Stimulated activated CD4-positive, alpha-beta T cell treated with anti-CD3 and anti-CD28 coated beads, Interleukin-2, amount 100 ng/mL, for 4 hours (primary cell): Measurements from ENCODE around the gene LMTK3.

Source experiments
- DNase-seq: peaks from one replicate; pipeline ENCODE4 v3.0.0-alpha.2; 2020; ENCODE audit warnings: low read depth

The LMTK3 gene

DNA sequence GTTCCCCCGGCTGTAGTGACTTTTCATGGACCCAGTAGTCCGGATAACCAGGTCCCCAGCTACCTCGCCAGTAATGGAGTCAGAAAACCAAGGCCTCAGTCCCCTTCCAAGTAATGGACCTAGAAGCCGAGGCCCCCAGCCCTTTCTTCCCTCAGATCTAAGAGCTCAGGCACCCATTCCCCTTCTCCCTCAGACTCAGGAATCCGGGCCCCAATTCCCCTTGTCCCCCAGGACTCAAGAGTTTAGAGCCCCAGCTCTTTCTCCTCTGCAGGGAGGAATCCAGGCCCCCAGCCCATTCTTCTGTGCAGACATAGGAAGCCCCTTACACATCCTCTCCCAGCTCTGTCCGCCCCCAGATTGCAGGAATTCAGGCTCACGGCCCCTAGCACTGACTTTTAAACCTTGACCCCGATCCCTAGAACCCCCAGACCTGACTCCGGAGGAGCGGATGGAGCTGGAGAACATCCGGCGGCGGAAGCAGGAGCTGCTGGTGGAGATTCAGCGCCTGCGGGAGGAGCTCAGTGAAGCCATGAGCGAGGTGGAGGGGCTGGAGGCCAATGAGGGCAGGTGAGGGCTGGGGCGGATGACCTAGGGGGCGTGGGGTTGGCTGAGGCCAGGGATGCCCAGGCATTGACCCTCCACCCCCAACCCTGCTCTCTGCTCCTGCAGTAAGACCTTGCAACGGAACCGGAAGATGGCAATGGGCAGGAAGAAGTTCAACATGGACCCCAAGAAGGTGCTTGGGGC lies 41.5 kb downstream of the LMTK3 start:
- DNase-seq = no peak

DNA sequence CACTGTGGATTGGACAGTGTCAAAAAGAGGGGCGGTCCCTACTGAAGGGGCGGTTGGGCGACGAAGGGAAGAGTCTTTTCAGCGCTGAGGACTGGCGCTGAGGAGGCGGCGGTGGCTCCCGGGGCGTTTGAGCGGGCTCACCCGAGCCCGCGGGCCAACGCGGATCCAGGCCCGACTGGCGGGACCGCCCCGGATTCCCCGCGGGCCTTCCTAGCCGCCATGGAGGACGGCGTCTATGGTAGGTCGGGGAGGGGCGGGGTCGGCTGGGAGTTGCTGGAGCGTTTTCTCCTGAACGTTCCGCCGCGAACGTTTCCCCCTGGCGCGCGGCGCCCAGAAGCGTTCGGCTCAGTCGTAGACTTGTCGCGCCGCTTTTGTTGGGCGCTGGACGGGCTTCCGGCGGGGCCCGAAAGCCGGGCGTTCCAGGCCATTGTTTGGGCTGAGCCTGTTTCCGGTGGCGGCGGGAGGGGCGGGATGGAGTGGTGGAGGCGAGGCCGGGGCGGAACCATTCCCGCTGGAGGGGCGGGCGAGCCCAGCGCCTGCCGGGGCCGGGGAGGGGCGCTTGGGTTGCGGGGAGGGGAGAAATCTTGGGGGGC lies 42.2 kb downstream of the LMTK3 start, which contains the start of gene CYTH2:
CYTH2 (plus strand) TSS at position 81 of the 593 bp plus-strand sequence; CDS start at position 220, 139 bp downstream.
- peak; percentile 31 for DNase-seq

DNA sequence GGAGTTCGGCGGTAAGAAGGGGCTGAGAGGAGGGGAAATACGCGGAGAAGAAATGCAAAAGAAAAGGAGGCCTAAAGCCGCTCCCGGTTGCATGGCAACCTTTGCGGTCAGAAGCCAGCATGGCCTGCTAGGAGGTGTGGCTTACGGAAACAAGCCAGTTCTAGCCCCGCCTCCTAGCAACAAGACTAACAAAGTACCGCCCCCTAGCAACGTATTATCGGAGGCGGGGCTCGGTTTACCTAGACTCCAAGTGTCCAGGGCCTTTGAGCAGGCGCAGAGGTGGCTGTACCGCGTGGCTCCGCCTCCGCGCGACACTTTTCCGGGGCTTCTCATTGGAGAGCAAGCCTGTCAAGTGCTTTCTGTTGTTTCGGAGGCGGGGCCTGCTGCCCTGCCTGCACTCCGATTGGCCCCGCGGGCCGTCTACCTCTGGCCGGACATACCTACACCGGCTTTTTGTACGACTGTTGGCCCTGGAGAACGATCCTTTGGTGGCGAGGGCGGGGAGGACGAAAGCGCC lies 42.8 kb downstream of the LMTK3 start:
- peak; percentile 99 for DNase-seq

DNA sequence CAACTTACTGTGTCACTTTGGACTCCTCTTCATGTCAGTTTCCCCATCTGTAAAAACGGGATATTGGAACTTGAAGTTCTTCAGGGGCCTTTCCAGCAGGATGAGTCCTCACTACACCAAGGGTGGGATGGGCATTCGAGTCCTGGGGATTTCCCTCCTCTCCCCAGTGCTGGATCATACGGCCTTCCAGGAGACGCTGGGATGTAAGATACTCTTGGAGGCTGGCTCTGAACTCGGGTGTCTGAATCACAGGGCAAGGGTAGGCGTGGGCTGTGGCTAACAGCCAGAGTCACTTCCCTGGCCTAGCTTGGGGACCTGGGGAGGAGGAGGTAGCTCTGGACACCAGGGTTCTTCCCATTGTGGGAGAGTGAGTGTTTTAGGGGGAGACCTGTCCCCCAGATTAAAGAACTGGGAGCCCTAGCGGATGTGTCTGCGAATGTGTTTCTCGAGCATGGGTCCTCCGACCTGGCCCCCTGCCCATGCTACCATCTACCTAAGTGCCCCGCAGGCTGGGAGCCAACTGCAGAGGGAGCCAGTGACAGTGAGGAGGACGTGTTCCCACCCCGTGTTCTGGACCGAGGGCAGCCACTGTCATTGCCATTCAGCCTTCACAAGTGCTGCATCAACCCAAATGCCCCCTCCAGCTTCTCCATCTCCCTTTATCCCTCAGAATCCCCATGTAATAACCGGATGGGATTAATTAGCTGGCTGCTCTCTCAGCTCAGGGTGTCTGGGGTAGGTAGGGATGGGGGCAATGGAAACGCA lies 44.9 kb downstream of the LMTK3 start:
- DNase-seq = no peak

DNA sequence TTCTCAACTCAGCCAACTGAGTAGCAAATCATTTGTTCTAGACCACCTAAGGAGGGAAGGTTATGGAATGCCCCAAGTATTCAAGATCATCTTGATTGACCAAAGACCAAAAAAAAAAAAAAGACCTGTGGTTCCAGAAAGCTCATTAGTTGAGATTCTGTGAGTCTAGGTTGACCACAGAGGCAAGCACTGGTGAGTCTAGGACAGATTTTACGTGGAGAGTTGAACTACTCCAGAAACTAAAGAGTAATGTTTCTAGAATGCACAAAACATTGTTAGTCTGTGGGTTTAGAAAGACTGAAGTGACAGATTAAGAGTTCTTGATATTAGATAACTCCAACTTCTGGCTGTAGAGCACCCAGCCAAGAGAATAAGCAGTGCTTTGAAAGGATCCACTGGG lies 46.4 kb downstream of the LMTK3 start:
- no peak for DNase-seq

DNA sequence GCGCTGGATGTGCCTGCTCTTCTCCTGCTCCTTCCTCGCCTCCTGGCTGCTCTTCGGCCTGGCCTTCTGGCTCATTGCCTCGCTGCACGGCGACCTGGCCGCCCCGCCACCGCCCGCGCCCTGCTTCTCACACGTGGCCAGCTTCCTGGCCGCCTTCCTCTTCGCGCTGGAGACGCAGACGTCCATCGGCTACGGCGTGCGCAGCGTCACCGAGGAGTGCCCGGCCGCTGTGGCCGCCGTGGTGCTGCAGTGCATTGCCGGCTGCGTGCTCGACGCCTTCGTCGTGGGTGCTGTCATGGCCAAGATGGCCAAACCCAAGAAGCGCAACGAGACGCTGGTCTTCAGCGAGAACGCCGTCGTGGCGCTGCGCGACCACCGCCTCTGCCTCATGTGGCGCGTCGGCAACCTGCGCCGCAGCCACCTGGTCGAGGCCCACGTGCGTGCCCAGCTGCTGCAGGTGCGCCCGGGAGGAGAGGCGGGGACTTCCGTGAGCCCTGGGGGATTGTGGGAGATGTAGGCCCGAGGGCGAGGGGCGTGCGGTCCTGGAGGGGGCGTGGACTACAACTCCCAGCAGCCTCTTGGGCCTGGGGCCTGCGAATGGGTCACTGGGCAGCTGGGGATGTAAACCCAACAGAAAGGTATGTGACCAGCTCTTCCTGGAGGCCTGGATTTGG lies 49.5 kb downstream of the LMTK3 start:
- DNase-seq = no peak

DNA sequence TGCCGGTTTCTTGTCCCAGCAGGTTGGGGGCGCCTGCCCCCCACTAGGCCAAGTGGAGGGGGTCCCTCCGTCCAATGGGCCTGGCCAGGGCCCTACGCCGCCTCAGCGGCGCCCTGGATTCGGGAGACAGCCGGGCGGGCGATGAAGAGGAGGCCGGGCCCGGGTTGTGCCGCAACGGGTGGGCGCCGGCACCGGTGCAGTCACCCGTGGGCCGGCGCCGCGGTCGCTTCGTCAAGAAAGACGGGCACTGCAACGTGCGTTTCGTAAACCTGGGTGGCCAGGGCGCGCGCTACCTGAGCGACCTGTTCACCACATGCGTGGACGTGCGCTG lies 50.0 kb downstream of the LMTK3 start:
- DNase-seq = no peak

DNA sequence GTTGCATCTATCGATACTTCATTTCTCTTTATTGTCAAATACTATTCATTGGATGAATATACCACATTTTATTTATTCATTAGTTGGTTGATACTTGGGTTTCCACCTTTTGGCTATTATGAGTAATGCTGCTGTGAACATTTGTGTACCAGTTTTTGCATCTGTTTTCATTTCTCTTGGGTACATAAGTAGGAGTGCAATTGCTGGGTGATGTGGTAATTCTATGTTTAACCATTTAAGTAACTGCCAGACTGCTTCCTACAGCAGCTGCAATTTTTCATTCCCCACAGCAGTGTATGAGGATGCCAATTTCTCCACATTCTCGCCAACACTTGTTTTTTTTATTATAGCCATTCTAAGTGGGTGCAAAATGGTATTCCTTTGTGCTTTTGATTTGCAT lies 53.6 kb downstream of the LMTK3 start:
- no peak for DNase-seq

DNA sequence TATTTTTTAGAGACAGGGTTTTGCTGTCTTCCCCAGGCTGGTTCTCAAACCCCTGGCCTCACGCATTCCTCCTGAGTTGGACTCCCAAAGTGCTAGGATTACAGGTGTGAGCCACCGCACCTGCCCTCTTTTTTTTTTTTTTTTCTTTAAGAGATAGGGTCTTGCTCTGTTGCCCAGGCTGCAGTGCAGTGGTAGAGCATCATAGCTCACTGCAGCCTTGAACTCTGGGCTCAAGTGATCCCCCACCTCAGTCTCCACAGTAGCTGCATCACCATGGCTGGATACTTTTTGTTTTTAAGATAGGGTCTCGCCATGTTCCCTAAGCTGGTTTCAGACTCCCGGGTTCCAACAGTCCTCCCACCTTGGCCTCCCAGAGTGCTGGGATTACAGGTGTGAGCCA lies 54.8 kb downstream of the LMTK3 start:
- DNase-seq = no peak

DNA sequence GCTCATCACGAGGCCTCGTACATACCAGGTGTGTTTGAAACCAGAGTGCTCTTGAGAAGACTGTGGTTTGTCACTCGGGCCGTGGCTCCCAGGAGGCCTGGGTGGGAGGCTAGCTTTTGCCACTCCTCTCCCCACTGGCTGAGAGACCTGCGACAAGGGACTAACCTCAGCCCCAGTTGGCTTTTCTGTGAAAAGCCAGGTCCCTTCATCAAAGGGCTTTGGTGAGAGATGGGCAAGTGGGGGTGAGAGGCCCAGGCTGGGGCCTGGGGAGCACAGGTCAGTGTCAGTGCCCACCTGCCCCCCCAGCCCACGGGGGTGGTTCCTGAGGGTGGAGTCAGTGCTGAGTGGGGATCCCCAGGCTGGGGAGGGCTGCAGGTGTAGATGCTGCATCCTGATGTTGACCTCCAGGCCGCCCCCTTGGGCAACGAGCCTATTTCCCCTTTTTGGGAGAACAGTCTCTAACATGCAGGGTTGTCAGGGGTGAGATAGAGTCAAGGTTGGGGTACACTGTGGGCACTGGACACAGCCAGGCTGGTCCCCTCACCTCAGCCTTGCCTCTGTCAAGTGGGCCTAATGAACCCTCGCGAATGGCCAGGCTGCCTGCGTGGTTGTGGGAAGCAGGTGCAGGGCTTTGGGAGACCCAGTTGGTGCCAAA lies 55.6 kb downstream of the LMTK3 start:
- no peak for DNase-seq

DNA sequence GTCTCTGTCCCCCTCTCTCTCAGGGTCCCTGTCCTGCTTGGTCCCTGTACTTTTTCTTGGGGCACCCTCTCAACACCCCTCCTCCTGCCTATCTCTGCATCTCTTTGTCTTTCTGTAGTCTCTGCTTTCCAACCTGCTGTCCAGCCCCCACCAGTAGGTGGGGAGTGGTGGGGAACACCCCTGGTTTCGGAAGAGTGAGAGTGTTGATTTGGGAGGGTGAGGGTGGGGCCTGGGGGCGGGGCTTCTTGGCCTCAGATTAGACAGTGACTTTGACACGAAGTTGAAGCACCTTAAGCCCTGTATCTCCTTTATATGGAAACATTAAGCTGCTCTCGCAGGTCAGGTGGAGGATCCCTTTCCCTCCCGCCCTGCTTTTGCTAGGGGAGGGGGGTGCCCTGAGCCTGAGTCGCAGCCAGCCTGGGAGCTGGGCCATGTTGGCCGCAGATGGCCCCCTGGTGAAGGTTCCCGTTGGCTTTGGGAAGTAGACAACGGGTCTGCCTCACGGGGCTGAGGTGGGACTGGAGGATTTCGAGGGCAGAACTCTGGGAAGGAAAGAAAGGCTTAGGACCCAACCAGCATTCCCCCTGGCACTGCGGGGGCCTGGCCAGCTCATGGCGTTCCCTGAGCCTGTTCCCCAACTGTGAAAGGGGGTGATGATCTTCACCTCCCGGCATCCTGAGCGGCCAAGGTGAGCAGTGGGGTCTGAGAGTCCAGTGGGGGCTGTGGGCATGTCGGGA lies 56.3 kb downstream of the LMTK3 start, which contains the start of gene KCNJ14:
KCNJ14 (plus strand) TSS at position 404 of the 737 bp plus-strand sequence. CDS start 6,151 bp downstream, outside the sequence.
- DNase-seq = no peak

DNA sequence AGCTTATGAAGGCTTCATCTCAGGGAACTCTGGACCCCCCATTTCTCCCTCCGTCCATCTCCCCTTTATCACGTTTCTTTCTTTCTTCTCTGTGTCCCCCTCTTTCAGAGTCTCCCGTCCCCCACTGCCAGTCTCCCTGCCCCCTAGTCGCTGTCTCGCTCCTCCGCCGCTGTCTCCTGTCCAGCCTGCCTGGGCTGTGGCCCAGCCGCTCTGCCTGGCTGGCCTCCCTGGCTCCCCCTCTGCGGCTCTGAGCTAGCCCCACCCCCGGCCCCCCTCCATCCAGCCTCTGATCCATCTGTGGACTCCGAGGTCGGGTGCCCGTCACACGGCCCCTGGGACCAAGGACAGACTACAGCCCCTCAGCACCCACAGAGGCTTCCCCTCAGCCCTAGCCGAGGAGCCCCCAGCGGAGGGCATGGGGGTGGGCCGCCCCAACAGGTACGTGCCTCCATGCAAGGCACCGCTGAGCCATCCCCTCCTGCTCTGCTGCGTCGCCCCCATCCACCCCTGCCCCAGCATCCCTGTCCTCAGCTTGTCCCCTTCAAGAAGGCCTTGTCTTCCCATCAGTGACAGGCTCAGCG lies 57.4 kb downstream of the LMTK3 start:
- DNase-seq = no peak

DNA sequence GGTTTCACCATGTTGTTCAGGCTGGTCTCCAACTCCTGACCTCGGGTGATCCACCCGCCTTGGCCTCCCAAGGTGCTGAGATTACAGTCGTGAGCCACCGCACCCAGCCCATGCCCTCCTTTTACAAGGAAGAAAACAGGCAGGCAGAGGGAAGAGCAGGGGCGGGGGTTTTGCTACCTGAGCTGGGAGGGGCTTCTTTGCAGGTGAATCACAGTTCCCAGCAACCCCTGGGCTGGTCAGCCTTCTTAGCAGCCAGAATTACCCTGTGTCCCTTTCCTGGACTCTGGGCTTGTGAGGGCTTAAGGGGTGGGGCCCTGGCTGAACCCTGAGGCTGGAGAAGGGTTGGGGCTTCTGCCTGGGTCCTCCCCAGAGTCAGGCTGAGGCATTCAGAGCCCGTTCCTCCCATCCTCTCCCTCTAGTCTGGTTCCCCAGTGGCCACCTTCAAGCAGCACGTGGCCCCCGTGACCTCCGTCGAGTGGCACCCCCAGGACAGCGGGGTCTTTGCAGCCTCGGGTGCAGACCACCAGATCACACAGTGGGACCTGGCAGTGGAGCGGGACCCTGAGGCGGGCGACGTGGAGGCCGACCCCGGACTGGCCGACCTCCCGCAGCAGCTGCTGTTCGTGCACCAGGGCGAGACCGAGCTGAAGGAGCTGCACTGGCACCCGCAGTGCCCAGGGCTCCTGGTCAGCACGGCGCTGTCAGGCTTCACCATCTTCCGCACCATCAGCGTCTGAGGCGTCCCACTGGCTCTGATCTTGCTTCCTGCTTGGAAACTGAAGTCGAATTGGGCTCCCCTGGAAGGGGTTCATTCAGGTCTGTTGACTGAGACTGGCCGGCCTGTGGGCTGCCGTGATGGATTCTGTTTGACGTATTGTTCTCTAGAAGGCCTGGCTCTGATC lies 59.1 kb downstream of the LMTK3 start:
- DNase-seq = no peak

DNA sequence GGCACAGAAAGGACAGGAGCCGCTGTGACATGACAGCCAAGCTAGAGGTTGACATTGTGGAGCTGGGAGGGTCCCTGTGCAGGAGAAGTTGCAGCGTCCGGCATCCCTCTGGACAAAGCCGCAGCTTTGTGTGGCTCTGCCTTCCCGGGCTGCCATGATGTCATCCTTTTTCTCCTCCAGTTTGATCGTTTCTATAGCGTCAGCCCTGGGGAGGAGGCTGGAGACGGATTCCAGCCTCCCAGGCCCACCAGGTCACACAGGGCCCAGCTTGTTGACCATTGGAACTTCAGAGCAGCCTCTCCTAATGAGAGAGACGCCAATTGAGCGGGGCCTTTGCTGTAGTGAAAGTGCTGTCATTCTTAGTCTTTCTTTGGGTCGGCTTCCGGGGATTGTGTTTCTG lies 60.0 kb downstream of the LMTK3 start:
- no peak for DNase-seq

DNA sequence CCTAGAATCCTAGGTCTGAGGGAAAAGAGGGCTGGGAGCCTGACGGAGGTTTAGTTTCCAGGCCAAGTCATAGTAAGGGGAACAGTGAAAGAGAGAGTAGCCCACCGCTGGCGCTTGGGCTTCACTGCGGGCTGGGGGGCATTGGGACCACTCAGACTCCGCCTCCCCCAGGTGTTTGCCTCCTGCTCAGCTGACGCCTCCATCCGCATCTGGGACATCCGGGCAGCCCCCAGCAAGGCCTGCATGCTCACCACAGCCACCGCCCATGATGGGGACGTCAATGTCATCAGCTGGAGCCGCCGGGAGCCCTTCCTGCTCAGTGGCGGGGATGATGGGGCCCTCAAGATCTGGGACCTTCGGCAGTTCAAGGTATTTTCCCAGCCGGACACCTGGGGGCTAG lies 60.8 kb downstream of the LMTK3 start:
- no peak for DNase-seq

DNA sequence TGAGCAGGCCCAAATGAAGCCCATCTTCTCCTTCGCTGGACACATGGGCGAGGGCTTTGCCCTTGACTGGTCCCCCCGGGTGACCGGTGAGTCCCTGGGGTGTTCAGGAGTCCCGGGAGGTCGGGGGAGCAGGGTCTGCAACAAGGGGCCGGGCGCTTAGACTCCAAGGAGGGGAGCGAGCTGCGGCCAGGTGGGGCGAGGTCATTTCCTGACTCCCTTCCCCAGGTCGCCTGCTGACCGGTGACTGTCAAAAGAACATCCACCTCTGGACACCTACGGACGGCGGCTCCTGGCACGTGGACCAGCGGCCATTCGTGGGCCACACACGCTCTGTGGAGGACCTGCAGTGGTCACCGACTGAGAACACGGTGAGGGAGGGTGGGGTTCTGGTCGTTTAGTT lies 61.2 kb downstream of the LMTK3 start:
- no peak for DNase-seq

DNA sequence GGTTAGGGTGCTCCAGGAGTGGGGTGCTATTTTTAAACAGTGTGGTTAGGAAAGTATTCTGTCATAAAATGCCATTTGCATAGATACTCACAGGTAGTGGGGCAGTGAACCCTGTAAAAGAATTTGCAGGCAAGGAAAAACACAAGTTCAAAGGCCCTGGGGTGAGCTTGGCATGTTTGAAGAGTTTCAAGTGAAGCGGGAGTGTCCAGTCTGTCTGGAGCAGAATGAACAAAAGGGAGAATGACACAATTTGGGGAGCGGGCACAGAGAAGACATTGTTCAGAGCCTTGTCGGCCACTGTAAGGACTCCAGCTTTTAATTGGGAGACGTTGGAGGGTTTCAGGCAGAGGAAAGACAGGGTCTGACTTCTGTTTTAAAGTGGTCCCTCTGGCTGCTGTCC lies 63.1 kb downstream of the LMTK3 start:
- no peak for DNase-seq

DNA sequence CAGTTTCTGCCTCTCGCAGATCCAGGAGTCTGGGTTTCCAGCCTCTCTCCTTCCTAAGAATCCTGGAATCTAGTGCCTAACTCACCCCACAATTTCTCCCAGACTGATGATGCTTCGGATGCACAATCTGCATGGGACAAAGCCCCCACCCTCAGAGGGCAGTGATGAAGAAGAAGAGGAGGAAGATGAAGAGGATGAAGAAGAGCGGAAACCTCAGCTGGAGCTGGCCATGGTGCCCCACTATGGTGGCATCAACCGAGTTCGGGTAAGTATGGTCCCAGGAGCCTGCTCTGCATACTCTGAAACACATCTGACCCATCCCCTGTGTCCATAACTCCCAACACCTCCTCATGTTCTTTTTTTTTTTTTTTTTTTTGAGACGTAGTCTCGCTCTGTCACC lies 65.1 kb downstream of the LMTK3 start:
- no peak for DNase-seq

DNA sequence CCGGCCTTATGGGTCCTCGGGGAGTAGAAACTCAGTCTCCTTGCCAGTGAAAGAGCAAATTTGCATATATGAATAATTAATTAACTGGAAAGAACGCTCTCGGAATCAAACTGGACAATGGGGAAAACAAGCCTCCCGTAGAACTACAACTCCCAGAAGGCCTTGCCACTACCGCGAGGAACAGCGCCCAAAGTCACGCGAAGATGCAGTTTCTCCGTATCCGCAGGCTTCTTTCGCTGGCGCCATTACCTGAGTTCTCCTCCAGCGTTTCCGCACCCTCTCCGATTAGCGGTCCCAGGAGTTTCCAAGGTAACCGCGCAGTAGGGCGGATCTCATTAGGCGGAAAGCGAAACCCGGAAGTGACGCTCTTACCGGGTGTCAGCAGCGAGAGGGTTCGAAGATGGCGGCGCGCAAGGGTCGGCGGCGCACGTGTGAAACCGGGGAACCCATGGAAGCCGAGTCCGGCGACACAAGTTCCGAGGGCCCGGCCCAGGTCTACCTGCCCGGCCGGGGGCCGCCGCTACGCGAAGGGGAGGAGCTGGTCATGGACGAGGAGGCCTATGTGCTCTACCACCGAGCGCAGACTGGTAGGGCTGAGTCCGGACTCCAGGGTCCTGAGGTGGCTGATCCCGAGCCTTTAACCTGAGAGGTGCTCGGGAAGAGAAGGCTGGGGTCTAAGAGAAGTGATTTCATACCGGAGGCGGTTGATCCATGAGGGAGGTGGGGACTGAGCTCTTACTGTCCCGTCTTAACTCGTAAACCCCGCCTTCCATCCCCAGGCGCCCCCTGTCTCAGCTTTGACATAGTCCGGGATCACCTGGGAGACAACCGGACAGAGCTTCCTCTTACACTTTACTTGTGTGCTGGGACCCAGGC lies 65.8 kb downstream of the LMTK3 start, which contains the start of gene GRWD1:
GRWD1 (plus strand) TSS at position 378 of the 876 bp plus-strand sequence; CDS start at position 401, 23 bp downstream.
- peak; percentile 94 for DNase-seq
